H1 (cell line): Measurements from ENCODE around the gene KMT2A. TPM values are rescaled to one million over a fixed set of nuclear protein-coding genes. Genes with fewer than 3 reads are reported as not detected.

ENCODE experiments used
- CHD1 ChIP-seq: IDR thresholded peaks from 2 replicates; pipeline ENCODE4 v1.6.1; 2012; ENCODE audit warnings: low read depth, low read length, improper control_type of control experiment
- EGR1 ChIP-seq: IDR thresholded peaks from 2 replicates; pipeline ENCODE4 v1.6.1; 2011; ENCODE audit warnings: low read depth, low read length, borderline replicate concordance
- GABPA ChIP-seq: IDR thresholded peaks from 2 replicates; pipeline ENCODE4 v1.6.1; 2011; ENCODE audit warnings: mild to moderate bottlenecking, low read length, moderate library complexity, borderline replicate concordance; ENCODE audit not compliant: insufficient read depth
- HDAC2 ChIP-seq, 2 experiments: fragments of 300-600 bp in 1 of 2; sonication (generic) in 1 of 2; IDR thresholded peaks; 2 replicates each; pipeline ENCODE4 v1.6.1; 2011 to 2012; ENCODE audit warnings: low read depth in 2 of 2, low read length in 2 of 2, mild to moderate bottlenecking in 2 of 2, moderate library complexity in 2 of 2, borderline replicate concordance in 1 of 2, inconsistent platforms in 1 of 2
- JUN ChIP-seq: IDR thresholded peaks from 2 replicates; pipeline ENCODE4 v1.6.1; 2011; ENCODE audit warnings: low read depth, mild to moderate bottlenecking, improper control_type of control experiment, low read length
- JUND ChIP-seq: IDR thresholded peaks from 2 replicates; pipeline ENCODE4 v1.6.1; 2011; ENCODE audit warnings: mild to moderate bottlenecking, improper control_type of control experiment, low read length
- RNF2 ChIP-seq: fragments of 200-900, 300-1000 bp; sonication (generic); IDR thresholded peaks from 2 replicates; pipeline ENCODE4 v1.7.1; 2016; ENCODE audit warnings: borderline replicate concordance, low read depth, mild to moderate bottlenecking, antibody characterized with exemption, low read length; ENCODE audit not compliant: poor library complexity, severe bottlenecking; ENCODE audit errors: missing control alignments
- SIN3A ChIP-seq, 2 experiments: IDR thresholded peaks in 1 of 2; conservative IDR thresholded peaks in 1 of 2; 2 replicates each; pipeline ENCODE4 v1.6.1; 2011 to 2012; ENCODE audit warnings: low read length in 2 of 2, improper control_type of control experiment in 1 of 2, low read depth in 1 of 2, mild to moderate bottlenecking in 1 of 2
- SIRT6 ChIP-seq: IDR thresholded peaks from one replicate; pipeline ENCODE4 v1.7.1; 2012; ENCODE audit warnings: low read length, inconsistent platforms
- TBP ChIP-seq: IDR thresholded peaks from 2 replicates; pipeline ENCODE4 v1.6.1; 2011; ENCODE audit warnings: low read depth, low read length, improper control_type of control experiment
- polyA plus RNA-seq, 7 experiments: library from polyadenylated mRNA; depleted of rRNA in 3 of 7; stranded (reverse) in 5 of 7; unstranded in 2 of 7; fragments of >200 nt in 5 of 7; fragments of 200-250 nt in 2 of 7; gene quantifications; 1 replicate in 5 of 7; 2 replicates in 1 of 7; 4 replicates in 1 of 7; pipeline versions ENCODE4 v1.2.1 to v1.2.3, GENCODE V29; 2011 to 2013; ENCODE audit warnings: missing spikeins in 2 of 7, mixed read lengths in 2 of 7
- total RNA-seq: library from RNA; stranded (reverse); fragmentation: NEBNext Ultra II Directional; extraction: Animal tissue kit (Norgen Biotek cat#: 25700); gene quantifications from 2 replicates; pipeline ENCODE4 v1.2.1, GENCODE V29; 2021
- TF ChIP-seq, protein P1 (sequence below): IDR thresholded peaks from 2 replicates; pipeline ENCODE4 v1.6.1; 2012; ENCODE audit warnings: inconsistent platforms
- TF ChIP-seq, protein P2 (sequence below): IDR thresholded peaks from 2 replicates; pipeline ENCODE4 v1.6.1; 2011; ENCODE audit warnings: low read depth, mild to moderate bottlenecking, low read length; ENCODE audit not compliant: insufficient read depth
- TF ChIP-seq, protein P3 (sequence below): IDR thresholded peaks from 2 replicates; pipeline ENCODE4 v1.6.1; 2012; ENCODE audit warnings: inconsistent platforms

The KMT2A gene
- total and polyA plus RNA-seq, 2 of the 8 experiments (the other 6 are each of a cell fraction or from before 2014, with no cell fraction given), result 35.9 to 62.1 TPM

DNA sequence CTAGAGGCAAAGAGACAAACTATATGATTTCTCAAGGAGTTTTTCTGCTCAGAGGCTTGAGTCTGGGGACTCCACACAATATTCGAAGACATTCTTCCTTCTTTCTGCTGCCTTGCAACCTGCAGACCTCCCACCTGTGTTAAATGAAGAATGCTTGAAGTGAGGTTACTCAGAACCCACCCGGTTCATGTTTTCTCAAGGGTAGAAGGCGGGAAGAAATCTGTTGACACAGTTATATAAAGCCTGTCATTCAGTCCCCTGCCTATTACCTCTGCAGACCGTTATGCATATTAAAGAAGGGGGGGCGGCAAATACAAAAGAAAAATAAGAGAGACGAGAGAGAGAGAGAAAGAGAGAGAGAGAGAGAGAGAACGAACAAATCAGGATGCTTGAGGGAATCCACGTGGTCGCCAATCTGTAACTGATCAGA, 2.2 kb upstream of the KMT2A start (continued):
- TF ChIP-seq, protein P1, sequence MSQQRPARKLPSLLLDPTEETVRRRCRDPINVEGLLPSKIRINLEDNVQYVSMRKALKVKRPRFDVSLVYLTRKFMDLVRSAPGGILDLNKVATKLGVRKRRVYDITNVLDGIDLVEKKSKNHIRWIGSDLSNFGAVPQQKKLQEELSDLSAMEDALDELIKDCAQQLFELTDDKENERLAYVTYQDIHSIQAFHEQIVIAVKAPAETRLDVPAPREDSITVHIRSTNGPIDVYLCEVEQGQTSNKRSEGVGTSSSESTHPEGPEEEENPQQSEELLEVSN, result peak; percentile 43
- TF ChIP-seq JUN (no peak), CHD1 (no peak), HDAC2 (IDR thresholded peaks at IDR 0.05; ENCODE audit: borderline replicate concordance in 1 of 2, low read depth in 2 of 2, low read length in 2 of 2) (peak in 1 of 2 experiments; percentile 28; a peak in 1 of 4 replicates), SIRT6 (no peak), RNF2 (no peak), SIN3A (conservative IDR thresholded peaks at IDR 0.05 in 1 of 2, IDR thresholded peaks at IDR 0.05 in 1 of 2; ENCODE audit: low read depth in 1 of 2, low read length in 2 of 2) (0 out of 4 replicates have a peak, but pooled peaks of 1 of the 2 experiments have one; percentile 61), TBP (no peak), JUND (no peak), EGR1 (no peak), GABPA (no peak)
- TF ChIP-seq, protein P2, sequence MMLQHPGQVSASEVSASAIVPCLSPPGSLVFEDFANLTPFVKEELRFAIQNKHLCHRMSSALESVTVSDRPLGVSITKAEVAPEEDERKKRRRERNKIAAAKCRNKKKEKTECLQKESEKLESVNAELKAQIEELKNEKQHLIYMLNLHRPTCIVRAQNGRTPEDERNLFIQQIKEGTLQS, result no peak
- TF ChIP-seq, protein P3, sequence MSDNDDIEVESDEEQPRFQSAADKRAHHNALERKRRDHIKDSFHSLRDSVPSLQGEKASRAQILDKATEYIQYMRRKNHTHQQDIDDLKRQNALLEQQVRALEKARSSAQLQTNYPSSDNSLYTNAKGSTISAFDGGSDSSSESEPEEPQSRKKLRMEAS, result peak; percentile 49
